Gastroesophageal sphincter (tissue), 4 donors: ENCODE measurements around the gene NEFH. TPM values are rescaled to one million over a fixed set of nuclear protein-coding genes. Genes with fewer than 3 reads are reported as not detected.

Source experiments
- ATAC-seq: fragments of 150-250 bp; one replicate; pipeline ENCODE4 v1.9.1; 2016; ENCODE audit warnings: mild to moderate bottlenecking, moderate library complexity
- H3K27ac ChIP-seq, 4 donors: fragments of 200-600 bp; sonication (generic) in 3 of 4; 1 replicate in 3 of 4; 2 replicates in 1 of 4; pipeline ENCODE4 v1.5.1; 2016 to 2019
- H3K27me3 ChIP-seq: fragments of 200-600 bp; sonication (generic); one replicate; pipeline ENCODE4 v1.5.1; 2019
- H3K36me3 ChIP-seq, 2 donors: fragments of 200-600 bp; sonication (generic); one replicate each; pipeline ENCODE4 v1.5.1; 2019; ENCODE audit warnings: control low read depth in 1 of 2
- H3K4me1 ChIP-seq, 3 donors: fragments of 200-600 bp; sonication (generic); 1 replicate in 2 of 3; 2 replicates in 1 of 3; pipeline ENCODE4 v1.5.1; 2016 to 2019; ENCODE audit warnings: control low read depth in 2 of 3
- H3K4me3 ChIP-seq, 2 donors: fragments of 200-600 bp; sonication (generic); one replicate each; pipeline ENCODE4 v1.5.1; 2019; ENCODE audit warnings: mild to moderate bottlenecking in 1 of 2, moderate library complexity in 1 of 2
- H3K9me3 ChIP-seq, 3 donors: fragments of 200-600 bp; sonication (generic); one replicate each; pipeline ENCODE4 v1.5.1; 2017 to 2019; ENCODE audit warnings: control low read depth in 2 of 3
- CTCF ChIP-seq, 4 experiments: fragments of 200-600 bp in 2 of 4; fragments of 450-650 bp in 2 of 4; sonication (generic) in 1 of 4; IDR thresholded peaks; one replicate each; pipeline ENCODE4 v1.5.1; 2017 to 2019; ENCODE audit warnings: antibody characterized with exemption in 4 of 4, mild to moderate bottlenecking in 2 of 4, moderate library complexity in 2 of 4
- EP300 ChIP-seq: sonication (generic); formaldehyde crosslinking; IDR thresholded peaks from one replicate; pipeline ENCODE4 v1.6.1; 2017; ENCODE audit warnings: antibody characterized with exemption, mild to moderate bottlenecking
- POLR2A ChIP-seq, 2 donors: fragments of 450-650 bp; IDR thresholded peaks; one replicate each; pipeline ENCODE4 v1.6.1; 2017; ENCODE audit warnings: antibody characterized with exemption in 2 of 2, mild to moderate bottlenecking in 2 of 2, moderate library complexity in 1 of 2
- POLR2AphosphoS5 ChIP-seq: sonication (generic); formaldehyde crosslinking; IDR thresholded peaks from one replicate; pipeline ENCODE4 v1.6.1; 2017; ENCODE audit warnings: antibody characterized with exemption
- WGBS, 2 donors: methylation state at CpG; one replicate each; pipeline ENCODE4 v1.1.5; 2018; ENCODE audit warnings: low coverage in 1 of 2; 5-methylcytosine and 5-hydroxymethylcytosine counted together
- total RNA-seq, 4 donors: library from RNA; depleted of rRNA; stranded (reverse); fragments of >200 nt; gene quantifications; one replicate each; pipeline ENCODE4 v1.1.0, GENCODE V29; 2016

Gene NEFH
- total RNA-seq, 4 donors from 2014 or later, result 0.62 to 1.3 (median 1.1) TPM

GRCh38 chr22:29509298-29509697 is 29.3 kb downstream of the NEFH start:
- no peak overlapping the region for H3K4me3 ChIP-seq
- no peak overlapping the region for H3K27ac ChIP-seq
- no peak for TF ChIP-seq EP300
- no peak for TF ChIP-seq CTCF (IDR thresholded peaks at IDR 0.05)
- ATAC-seq, result no peak
- peaks cover 0 to 96% of the 10 kb centered on the region in 2 donors for H3K36me3 ChIP-seq
- H3K9me3 ChIP-seq, result no peaks in the 10 kb centered on the region
- no peaks in the 10 kb centered on the region for H3K27me3 ChIP-seq
- H3K4me1 ChIP-seq, result peaks cover 0 to 2% (median 0%) of the 10 kb centered on the region in 3 donors

GRCh38 chr22:29509815-29510214 is 29.8 kb downstream of the NEFH start:
- no peak for TF ChIP-seq EP300
- TF ChIP-seq POLR2AphosphoS5, result no peak
- no peak for TF ChIP-seq POLR2A (IDR thresholded peaks at IDR 0.05)
- TF ChIP-seq CTCF (IDR thresholded peaks at IDR 0.05), result no peak
- no peak overlapping the region for H3K4me3 ChIP-seq
- ATAC-seq, result no peak
- no peaks in the 10 kb centered on the region for H3K4me1 ChIP-seq
- H3K27ac ChIP-seq, result no peak overlapping the region
- 71 to 92% methylated on average over 1 of the region's 1 CpG for WGBS, 2 donors
- no peaks in the 10 kb centered on the region for H3K27me3 ChIP-seq
- H3K36me3 ChIP-seq, result peaks cover 0 to 100% of the 10 kb centered on the region in 2 donors
- H3K9me3 ChIP-seq, result no peaks in the 10 kb centered on the region

GRCh38 chr22:29510542-29510941 is 30.5 kb downstream of the NEFH start:
- H3K36me3 ChIP-seq, result peaks cover 0 to 100% of the 10 kb centered on the region in 2 donors
- no peak for TF ChIP-seq CTCF (IDR thresholded peaks at IDR 0.05)
- TF ChIP-seq POLR2AphosphoS5, result no peak
- TF ChIP-seq POLR2A (IDR thresholded peaks at IDR 0.05), result no peak
- TF ChIP-seq EP300, result no peak
- no peak overlapping the region for H3K27ac ChIP-seq
- no peak overlapping the region for H3K4me3 ChIP-seq
- H3K27me3 ChIP-seq, result no peaks in the 10 kb centered on the region
- no peak for ATAC-seq
- H3K9me3 ChIP-seq, result no peaks in the 10 kb centered on the region
- 85% methylated on average over 2 of the region's 2 CpGs; no CpG with 5 or more reads in 1 of the 2 donors for WGBS, 2 donors
- H3K4me1 ChIP-seq, result no peaks in the 10 kb centered on the region

GRCh38 chr22:29511126-29511862 is 31.3 kb downstream of the NEFH start:
- Histone ChIP-seq H3K27ac (no peak overlapping the region), H3K4me3 (no peak overlapping the region), H3K36me3 (peaks cover 0 to 100% of the 10 kb centered on the region in 2 donors), H3K27me3 (no peaks in the 10 kb centered on the region), H3K4me1 (no peaks in the 10 kb centered on the region), H3K9me3 (no peaks in the 10 kb centered on the region)
- WGBS, 2 donors, result 75 to 86% methylated on average over 1 to 3 of the region's 8 CpGs
- ATAC-seq, result no peak
- TF ChIP-seq CTCF (IDR thresholded peaks at IDR 0.05) (no peak), EP300 (no peak), POLR2A (IDR thresholded peaks at IDR 0.05) (no peak), POLR2AphosphoS5 (no peak)

GRCh38 chr22:29512031-29512430 is 32.0 kb downstream of the NEFH start:
- Histone ChIP-seq H3K36me3 (peaks cover 0 to 100% of the 10 kb centered on the region in 2 donors), H3K27me3 (no peaks in the 10 kb centered on the region)

More at GRCh38 chr22:29512031-29512430, 32.0 kb downstream of the NEFH start:
- H3K4me3 ChIP-seq, result no peak overlapping the region
- WGBS, 2 donors, result 100% methylated on average over 1 to 2 of the region's 4 CpGs
- no peak overlapping the region for H3K27ac ChIP-seq
- H3K4me1 ChIP-seq, result no peaks in the 10 kb centered on the region
- no peak for ATAC-seq
- TF ChIP-seq POLR2AphosphoS5, result no peak
- TF ChIP-seq EP300, result no peak
- TF ChIP-seq CTCF (IDR thresholded peaks at IDR 0.05), result no peak
- TF ChIP-seq POLR2A (IDR thresholded peaks at IDR 0.05), result no peak
- H3K9me3 ChIP-seq, result no peaks in the 10 kb centered on the region
